AG09309 (cell line): ENCODE measurements around the gene MTUS2.

ENCODE experiments used
- DNase-seq: peaks from one replicate; pipeline ENCODE4 v3.0.0-alpha.2; 2010; ENCODE audit warnings: low read depth
- H3K4me3 ChIP-seq: 2 replicates; pipeline ENCODE4 v1.5.1; 2011; ENCODE audit warnings: mild to moderate bottlenecking, low read depth, low read length, moderate library complexity; ENCODE audit not compliant: control insufficient read depth
- TF ChIP-seq, protein P1 (sequence below): IDR thresholded peaks from 2 replicates; pipeline ENCODE4 v1.5.1; 2011; ENCODE audit warnings: mild to moderate bottlenecking, low read depth, low read length, inconsistent platforms; ENCODE audit not compliant: insufficient read depth, control insufficient read depth; ENCODE audit errors: missing control alignments

Gene MTUS2

DNA sequence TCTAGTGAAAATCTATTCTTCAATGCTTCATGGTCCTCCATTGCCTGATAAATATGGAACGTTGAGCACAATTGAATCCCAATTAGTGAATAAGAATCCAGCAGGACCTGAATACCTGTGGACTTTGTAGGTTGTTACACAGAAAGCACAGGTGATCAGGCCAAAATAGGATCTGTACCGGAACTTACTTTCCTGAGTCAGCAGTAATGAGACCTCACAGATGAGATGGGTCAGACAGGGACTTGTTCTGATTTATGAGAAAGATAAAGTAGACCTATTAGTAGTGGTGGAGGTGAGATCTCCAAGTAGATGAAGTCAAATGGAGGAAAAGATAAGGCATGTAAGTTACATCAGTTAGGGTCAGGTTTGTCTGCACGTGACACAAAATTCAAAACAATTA lies 351.1 kb downstream of the MTUS2 start:
- no peak overlapping the region for H3K4me3 ChIP-seq
- DNase-seq: no peak
- TF ChIP-seq, protein P1, sequence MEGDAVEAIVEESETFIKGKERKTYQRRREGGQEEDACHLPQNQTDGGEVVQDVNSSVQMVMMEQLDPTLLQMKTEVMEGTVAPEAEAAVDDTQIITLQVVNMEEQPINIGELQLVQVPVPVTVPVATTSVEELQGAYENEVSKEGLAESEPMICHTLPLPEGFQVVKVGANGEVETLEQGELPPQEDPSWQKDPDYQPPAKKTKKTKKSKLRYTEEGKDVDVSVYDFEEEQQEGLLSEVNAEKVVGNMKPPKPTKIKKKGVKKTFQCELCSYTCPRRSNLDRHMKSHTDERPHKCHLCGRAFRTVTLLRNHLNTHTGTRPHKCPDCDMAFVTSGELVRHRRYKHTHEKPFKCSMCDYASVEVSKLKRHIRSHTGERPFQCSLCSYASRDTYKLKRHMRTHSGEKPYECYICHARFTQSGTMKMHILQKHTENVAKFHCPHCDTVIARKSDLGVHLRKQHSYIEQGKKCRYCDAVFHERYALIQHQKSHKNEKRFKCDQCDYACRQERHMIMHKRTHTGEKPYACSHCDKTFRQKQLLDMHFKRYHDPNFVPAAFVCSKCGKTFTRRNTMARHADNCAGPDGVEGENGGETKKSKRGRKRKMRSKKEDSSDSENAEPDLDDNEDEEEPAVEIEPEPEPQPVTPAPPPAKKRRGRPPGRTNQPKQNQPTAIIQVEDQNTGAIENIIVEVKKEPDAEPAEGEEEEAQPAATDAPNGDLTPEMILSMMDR: no peak

DNA sequence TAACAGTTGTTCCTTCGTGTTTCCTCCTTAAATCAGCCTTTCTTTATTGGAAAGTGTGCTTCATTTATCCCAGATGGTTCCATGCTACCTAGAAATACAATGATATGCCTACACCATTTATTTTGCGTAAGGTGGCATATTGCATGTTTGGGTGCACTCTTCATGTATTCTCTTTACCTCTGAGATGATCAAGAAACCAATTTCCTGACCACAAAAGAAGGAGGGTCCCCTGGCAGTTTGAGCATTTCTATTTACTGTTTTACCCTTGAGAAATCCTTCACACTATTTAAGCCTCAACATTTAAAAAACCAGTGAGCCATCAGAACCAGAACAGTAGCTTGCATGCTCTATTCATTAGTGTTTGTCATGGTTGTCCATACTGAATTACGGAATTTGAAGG lies 354.0 kb downstream of the MTUS2 start:
- TF ChIP-seq, protein P1: no peak
- no peak overlapping the region for H3K4me3 ChIP-seq
- no peak for DNase-seq

GRCh38 chr13:29175250-29175873 lies 355.2 kb downstream of the MTUS2 start:
- no peak overlapping the region for H3K4me3 ChIP-seq
- no peak for DNase-seq
- TF ChIP-seq, protein P1: no peak

GRCh38 chr13:29180055-29180454 lies 359.9 kb downstream of the MTUS2 start:
- TF ChIP-seq, protein P1: no peak
- no peak overlapping the region for H3K4me3 ChIP-seq
- no peak for DNase-seq

GRCh38 chr13:29182216-29182615 lies 362.1 kb downstream of the MTUS2 start:
- no peak for DNase-seq

DNA sequence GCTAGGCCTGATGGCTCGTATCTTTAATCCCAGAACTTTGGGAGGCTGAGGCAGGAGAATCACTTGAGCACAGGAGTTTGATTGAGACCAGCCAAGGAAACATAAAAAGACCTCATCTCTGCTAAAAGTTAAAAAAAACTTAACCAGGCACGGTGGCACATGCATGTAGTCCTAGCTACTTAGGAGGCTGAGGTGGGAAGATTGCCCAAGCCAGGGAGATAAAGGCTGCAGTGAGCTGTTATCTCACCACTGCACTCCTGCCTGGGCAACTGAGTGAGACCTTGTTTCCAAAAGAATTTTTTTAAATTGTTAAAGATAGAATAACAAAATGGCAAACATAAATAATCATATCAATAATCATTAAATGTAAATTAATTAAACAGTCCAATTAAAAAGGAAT lies 365.8 kb downstream of the MTUS2 start:
- TF ChIP-seq, protein P1: no peak
- no peak overlapping the region for H3K4me3 ChIP-seq
- DNase-seq: no peak

More at GRCh38 chr13:29182216-29182615, 362.1 kb downstream of the MTUS2 start:
- TF ChIP-seq, protein P1: no peak
- no peak overlapping the region for H3K4me3 ChIP-seq

DNA sequence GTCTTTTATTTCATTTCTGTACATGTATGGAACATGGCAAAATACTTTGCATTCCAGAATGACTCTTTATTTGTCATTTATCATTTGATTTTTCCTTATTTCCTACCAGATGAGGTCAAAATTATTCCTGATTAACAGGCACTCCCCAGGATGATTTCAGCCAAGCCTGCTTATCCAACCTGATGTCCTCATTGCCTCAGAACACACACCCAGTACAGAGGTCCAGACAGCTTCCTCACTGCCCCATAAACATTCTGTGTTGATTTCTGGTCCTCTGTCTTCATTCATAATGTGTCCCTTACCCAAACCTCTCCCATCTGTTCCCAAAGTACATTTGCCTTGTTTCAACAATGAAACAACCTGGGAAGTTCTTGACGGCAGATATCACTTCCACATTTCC lies 367.4 kb downstream of the MTUS2 start:
- TF ChIP-seq, protein P1: no peak
- H3K4me3 ChIP-seq: no peak overlapping the region
- DNase-seq: no peak
